Lung (tissue), 12 donors: ENCODE measurements around the gene HK3. TPM values are rescaled to one million over a fixed set of nuclear protein-coding genes. Genes with fewer than 3 reads are reported as not detected.

Experiments
- ATAC-seq: fragments of 200-7000 bp; cut with Tn5 transposase; one replicate; pipeline ENCODE4 v1.9.1; 2020; ENCODE audit warnings: moderate number of reproducible peaks; ENCODE audit not compliant: insufficient read depth, low FRiP score
- DNase-seq, 3 donors: peaks; one replicate each; pipeline ENCODE4 v3.0.0-alpha.2; 2013 to 2017
- H3K27ac ChIP-seq, 2 donors: one replicate each; pipeline ENCODE4 v1.5.1; 2013; ENCODE audit warnings: mild to moderate bottlenecking in 2 of 2, moderate library complexity in 2 of 2, control low read depth in 1 of 2, inconsistent platforms in 1 of 2, low read depth in 1 of 2, low read length in 1 of 2
- H3K27me3 ChIP-seq, 3 donors: one replicate each; pipeline ENCODE4 v1.5.1; 2013; ENCODE audit warnings: low read length in 2 of 3; ENCODE audit not compliant: control insufficient read depth in 3 of 3, insufficient read depth in 3 of 3
- H3K36me3 ChIP-seq, 4 donors: one replicate each; pipeline ENCODE4 v1.5.1; 2013; ENCODE audit warnings: low read length in 4 of 4, mild to moderate bottlenecking in 1 of 4, moderate library complexity in 1 of 4; ENCODE audit not compliant: control insufficient read depth in 4 of 4, insufficient read depth in 4 of 4
- H3K4me1 ChIP-seq, 5 donors: one replicate each; pipeline ENCODE4 v1.5.1; 2013; ENCODE audit warnings: low read length in 5 of 5, mild to moderate bottlenecking in 2 of 5, moderate library complexity in 1 of 5; ENCODE audit not compliant: control insufficient read depth in 5 of 5, insufficient read depth in 5 of 5
- H3K4me3 ChIP-seq: one replicate; pipeline ENCODE4 v1.5.1; 2013; ENCODE audit warnings: mild to moderate bottlenecking, control low read depth, moderate library complexity
- H3K9ac ChIP-seq, 2 donors: one replicate each; pipeline ENCODE4 v1.5.1; 2013; ENCODE audit warnings: low read length in 2 of 2, control low read depth in 1 of 2; ENCODE audit not compliant: insufficient read depth in 1 of 2
- H3K9me3 ChIP-seq, 4 donors: one replicate each; pipeline ENCODE4 v1.5.1; 2013; ENCODE audit warnings: low read length in 3 of 4, mild to moderate bottlenecking in 1 of 4, moderate library complexity in 1 of 4; ENCODE audit not compliant: control insufficient read depth in 4 of 4, insufficient read depth in 3 of 4
- WGBS, 2 donors: extraction: QIAGEN DNeasy Blood & Tissue Kit; methylation state at CpG; one replicate each; pipeline ENCODE4 v1.1.7; 2013; 5-methylcytosine and 5-hydroxymethylcytosine counted together
- polyA plus RNA-seq, 2 donors: library from polyadenylated mRNA; stranded (reverse); fragments of 200-250 nt; gene quantifications; one replicate each; pipeline ENCODE4 v1.2.1, GENCODE V29; 2013
- total RNA-seq, 2 donors: library from RNA; depleted of rRNA in 1 of 2; stranded (reverse); fragments of >200 nt in 1 of 2; gene quantifications; one replicate each; pipeline ENCODE4 v1.2.1, GENCODE V29; 2014 to 2021
- TF ChIP-seq, protein P1 (sequence below): IDR thresholded peaks from 2 replicates; pipeline ENCODE4 v1.5.1; 2012; ENCODE audit warnings: mild to moderate bottlenecking; ENCODE audit errors: control extremely low read depth, extremely low read depth
- donor health status: control.
- donor health status: control.
- donor health status: Bipolar disorder and iron deficiency.
- donor health status: healthy.
- donor health status: DM: yes; HTN: yes; CAD: no.

Gene HK3
- total and polyA plus RNA-seq, 4 donors, result 9.2 to 260 (median 83.8) TPM

DNA sequence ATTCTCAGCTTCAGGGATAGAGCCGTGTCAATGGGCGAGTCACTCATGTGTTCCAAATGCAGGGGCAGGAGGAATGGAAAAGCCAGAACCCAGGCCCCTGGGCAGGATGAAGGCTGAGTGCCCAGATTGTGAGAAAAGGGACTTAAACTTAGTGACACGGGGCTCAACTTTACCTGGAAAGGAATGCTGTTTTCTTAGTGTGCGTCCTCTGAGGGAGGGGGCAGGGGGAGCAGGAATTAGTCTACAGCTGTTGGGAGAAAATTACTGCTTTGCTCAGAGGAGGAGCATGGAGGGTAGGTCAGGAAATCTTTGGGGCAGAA is 14.6 kb downstream of the HK3 start:
- DNase-seq (no peak), ATAC-seq (no peak)
- H3K4me1 ChIP-seq, result peaks cover 0 to 4% (median 0%) of the 10 kb centered on the region in 5 donors
- no peak overlapping the region for H3K4me3 ChIP-seq
- no peak overlapping the region for H3K27ac ChIP-seq
- H3K27me3 ChIP-seq, result no peaks in the 10 kb centered on the region
- no peaks in the 10 kb centered on the region for H3K36me3 ChIP-seq
- H3K9me3 ChIP-seq, result no peaks in the 10 kb centered on the region
- no peak overlapping the region for H3K9ac ChIP-seq
- TF ChIP-seq, protein P1, sequence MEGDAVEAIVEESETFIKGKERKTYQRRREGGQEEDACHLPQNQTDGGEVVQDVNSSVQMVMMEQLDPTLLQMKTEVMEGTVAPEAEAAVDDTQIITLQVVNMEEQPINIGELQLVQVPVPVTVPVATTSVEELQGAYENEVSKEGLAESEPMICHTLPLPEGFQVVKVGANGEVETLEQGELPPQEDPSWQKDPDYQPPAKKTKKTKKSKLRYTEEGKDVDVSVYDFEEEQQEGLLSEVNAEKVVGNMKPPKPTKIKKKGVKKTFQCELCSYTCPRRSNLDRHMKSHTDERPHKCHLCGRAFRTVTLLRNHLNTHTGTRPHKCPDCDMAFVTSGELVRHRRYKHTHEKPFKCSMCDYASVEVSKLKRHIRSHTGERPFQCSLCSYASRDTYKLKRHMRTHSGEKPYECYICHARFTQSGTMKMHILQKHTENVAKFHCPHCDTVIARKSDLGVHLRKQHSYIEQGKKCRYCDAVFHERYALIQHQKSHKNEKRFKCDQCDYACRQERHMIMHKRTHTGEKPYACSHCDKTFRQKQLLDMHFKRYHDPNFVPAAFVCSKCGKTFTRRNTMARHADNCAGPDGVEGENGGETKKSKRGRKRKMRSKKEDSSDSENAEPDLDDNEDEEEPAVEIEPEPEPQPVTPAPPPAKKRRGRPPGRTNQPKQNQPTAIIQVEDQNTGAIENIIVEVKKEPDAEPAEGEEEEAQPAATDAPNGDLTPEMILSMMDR, result no peak
- WGBS, 2 donors, result 72 to 80% methylated on average over 4 of the region's 4 CpGs

DNA sequence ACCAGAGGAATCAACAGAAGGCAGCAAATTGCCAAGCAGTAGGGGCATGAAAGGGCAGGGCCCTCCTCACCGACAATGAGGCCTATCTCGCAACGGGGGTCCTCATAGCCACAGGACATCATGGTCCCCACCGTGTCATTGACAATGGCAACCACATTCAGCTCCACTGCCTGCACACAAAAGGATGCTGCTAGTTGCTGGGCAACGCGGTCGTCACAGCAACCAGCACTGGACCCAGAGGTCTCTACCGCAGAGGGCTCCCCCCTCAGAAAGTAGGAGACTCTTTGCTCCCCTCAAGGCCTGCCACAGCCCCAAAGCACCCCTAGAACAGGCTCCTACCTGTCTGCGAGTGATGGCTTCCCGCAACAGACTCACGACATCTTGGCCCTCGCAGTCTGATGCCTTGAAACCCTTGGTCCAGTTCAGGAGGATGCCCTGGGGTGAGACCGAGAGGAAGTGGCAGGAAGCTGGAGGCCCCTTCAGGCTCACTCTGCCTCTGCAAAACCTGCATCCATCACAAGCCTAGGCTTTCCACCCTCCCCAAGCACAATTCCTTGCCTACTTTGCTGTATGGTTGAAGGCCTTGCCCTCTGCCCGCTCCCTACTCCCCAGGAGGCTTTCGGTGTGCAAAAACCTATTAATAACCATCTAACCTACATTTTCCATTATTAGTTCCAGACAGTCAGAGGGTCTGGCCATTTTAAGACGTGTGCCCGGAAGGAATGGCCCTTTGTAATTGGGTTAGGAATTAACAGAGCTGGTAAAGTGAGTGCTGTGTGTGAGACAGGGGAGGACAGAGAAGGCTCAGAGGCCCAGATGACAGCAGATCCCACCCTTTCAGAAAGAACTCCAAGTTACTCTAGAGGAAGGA is 15.2 kb downstream of the HK3 start:
- Histone ChIP-seq H3K9me3 (no peaks in the 10 kb centered on the region), H3K4me3 (no peak overlapping the region), H3K27ac (no peak overlapping the region), H3K36me3 (no peaks in the 10 kb centered on the region), H3K27me3 (no peaks in the 10 kb centered on the region), H3K9ac (no peak overlapping the region), H3K4me1 (peaks cover 0 to 4% (median 0%) of the 10 kb centered on the region in 5 donors)
- no peak for ATAC-seq
- TF ChIP-seq, protein P1, result no peak
- 91 to 94% methylated on average over 17 of the region's 17 CpGs for WGBS, 2 donors
- no peak for DNase-seq

- no peak overlapping the region for H3K4me3 ChIP-seq
- no peaks in the 10 kb centered on the region for H3K36me3 ChIP-seq
- H3K27me3 ChIP-seq, result peaks cover 0 to 4% (median under 1%) of the 10 kb centered on the region in 3 donors
- WGBS, 2 donors, result 47 to 63% methylated on average over 6 of the region's 6 CpGs
- TF ChIP-seq, protein P1, result no peak
- H3K9ac ChIP-seq, result no peak overlapping the region
- no peaks in the 10 kb centered on the region for H3K9me3 ChIP-seq
- H3K27ac ChIP-seq, result no peak overlapping the region
- peaks cover 0 to 4% (median 0%) of the 10 kb centered on the region in 5 donors for H3K4me1 ChIP-seq
- no peak for DNase-seq
- no peak for ATAC-seq
Observed at GRCh38 chr5:176882567-176882903, 16.6 kb downstream of the HK3 start.
